ENCODE results near the gene MPST.

Gene MPST

DNA sequence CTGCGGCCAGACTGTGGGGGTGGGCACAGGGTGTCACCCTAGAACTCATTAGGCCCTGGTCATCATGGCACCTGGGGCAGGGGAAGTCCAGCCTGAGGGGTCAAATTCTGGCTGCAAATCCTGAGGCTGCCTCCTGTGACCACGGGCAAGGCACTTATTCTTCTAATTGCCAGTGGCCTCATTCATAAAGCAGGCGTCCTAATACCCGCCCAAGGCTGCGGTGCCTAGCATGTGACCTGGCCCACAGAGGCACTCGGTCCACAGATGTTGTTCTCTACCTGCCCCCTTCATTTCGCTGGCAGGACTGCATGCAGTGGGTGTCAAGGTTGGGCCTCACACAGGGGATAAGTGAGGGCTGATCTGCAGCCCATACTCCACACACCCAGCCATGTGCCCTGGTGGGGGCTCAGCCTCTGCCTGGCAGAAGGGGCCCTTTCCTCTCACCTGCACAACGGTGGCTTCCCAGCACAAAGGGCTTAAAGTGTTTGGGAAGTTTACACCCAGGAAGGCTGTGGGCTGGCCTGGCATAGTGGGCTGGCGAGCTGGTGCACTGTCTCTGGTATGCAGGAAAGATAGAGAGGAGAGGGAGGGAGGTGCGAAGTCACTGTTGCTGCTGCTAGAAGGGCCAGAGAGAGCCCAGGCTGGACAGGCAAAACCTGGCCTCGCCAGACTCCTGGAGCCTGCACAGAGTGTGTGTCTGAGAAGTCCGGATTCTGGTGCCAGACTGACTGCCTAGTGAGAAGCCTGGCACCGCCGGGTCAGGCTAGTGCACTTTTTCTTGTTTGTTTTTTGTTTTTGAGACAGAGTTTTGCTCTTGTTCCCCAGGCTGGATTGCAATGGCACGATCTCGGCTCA, 3.2 kb downstream of the MPST start:
- DNase-seq (ENCODE audit: low spot score) = no peak

DNA sequence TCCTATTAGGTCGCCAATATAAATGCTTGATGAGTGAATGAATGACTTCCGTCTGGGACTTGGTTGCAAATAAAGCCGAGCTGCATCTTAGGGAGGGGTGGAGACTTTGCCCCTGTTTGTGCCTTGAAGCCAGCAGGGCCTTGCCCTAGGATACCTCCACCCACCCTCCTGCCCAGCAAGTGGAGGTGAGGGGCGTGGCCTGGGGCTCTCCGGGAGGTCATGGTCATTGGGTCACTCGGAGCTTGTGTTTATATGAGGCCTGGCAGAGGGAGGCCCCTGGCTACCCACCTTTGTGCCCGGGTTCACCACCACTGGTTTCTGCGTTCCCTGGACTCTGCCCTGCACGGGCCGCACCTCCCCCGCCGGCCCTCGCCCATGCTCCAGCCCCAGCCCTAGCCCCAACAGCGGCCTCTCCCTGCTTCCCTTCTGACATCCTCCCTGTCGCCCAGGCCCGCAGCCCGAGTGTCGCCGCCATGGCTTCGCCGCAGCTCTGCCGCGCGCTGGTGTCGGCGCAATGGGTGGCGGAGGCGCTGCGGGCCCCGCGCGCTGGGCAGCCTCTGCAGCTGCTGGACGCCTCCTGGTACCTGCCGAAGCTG, 4.3 kb downstream of the MPST start:
- no peak for DNase-seq (ENCODE audit: low spot score)

DNA sequence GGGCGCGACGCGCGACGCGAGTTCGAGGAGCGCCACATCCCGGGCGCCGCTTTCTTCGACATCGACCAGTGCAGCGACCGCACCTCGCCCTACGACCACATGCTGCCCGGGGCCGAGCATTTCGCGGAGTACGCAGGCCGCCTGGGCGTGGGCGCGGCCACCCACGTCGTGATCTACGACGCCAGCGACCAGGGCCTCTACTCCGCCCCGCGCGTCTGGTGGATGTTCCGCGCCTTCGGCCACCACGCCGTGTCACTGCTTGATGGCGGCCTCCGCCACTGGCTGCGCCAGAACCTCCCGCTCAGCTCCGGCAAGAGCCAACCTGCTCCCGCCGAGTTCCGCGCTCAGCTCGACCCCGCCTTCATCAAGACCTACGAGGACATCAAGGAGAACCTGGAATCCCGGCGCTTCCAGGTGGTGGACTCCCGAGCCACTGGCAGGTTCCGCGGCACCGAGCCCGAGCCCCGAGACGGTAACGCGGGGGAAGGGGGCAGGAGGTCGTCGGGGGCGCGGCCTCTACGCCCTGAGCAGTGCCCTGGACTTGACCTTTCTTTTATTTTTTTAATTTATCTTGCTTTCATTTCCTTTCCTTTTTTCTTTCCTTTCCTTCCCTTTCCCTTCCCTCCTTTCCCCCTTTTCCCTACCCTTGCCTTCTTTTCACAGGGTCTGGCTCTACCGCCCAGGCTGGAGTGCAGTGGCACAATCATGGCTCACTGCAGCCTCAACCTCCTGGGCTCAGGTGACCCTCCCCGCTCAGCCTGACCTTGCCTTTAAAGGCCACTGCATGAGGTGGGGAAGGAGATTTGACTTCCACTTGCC, 5.0 kb downstream of the MPST start:
- no peak for DNase-seq (ENCODE audit: low spot score)

DNA sequence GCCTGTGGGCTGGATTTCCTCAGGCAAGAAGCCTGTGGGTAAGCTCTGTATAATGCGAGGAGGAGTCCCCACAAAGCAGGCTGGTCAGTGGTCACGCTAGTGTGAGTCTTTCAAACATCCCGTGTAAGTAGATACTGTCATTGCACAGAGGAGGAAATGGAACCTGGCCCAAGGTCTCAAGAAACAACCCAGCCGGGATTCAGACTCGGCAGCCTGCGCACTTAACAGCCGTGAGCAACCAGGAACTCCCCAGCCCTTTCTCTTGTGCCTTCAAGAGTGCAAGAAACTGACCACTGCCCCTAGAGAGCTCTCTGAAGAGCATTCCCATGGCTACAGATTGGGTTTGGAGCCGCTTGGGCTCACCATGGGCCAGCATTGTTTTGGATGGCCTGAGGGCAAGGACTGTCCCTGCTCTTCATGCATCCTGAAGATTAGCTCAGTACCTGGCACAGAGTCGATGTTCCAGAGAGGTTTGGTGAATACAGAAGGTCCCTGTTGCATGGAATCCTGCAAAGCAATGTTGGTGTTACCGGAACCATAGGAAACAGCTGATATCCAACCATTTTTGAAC, 6.0 kb downstream of the MPST start:
- DNase-seq (ENCODE audit: low spot score) = no peak

DNA sequence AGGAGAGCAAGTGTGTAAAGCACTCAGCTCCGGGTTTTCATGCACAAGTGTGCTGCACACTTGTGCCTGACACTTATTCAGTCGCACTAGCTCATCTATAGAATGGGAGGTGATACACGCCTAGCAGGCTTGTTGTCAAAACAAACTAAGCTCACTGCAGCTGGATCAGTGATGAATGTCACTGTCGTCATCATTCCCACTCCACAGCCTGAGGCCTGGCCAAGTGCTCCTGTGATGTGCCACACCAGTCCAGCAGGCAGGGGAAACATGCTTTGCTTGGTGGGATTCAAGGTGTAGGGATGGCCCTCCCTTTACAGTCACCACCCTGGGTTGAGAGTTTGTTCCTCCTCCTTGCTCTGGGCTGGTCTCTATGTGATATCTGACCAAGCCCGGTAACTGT, 6.8 kb downstream of the MPST start:
- DNase-seq (ENCODE audit: low spot score) = no peak

DNA sequence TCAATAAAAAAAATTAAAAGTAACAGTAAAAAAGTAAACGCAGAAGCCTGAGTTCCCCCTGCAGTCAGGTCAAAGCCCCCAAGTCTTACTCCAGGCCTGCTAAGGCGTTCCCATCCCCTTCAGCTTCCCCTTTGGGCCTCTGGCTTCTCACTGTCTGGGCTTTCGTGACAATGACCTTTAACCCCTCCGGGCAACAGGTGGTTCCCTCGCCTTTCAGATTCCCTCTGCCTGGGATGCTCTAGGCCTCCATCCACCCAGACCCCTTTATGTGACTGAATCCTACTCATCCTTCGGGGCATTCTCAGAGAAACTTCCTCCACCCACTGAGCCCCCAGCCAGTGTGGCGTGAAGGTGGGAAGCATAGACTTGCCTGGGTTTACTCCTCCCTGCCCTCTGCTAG, 8.0 kb downstream of the MPST start:
- DNase-seq (ENCODE audit: low spot score) = no peak

DNA sequence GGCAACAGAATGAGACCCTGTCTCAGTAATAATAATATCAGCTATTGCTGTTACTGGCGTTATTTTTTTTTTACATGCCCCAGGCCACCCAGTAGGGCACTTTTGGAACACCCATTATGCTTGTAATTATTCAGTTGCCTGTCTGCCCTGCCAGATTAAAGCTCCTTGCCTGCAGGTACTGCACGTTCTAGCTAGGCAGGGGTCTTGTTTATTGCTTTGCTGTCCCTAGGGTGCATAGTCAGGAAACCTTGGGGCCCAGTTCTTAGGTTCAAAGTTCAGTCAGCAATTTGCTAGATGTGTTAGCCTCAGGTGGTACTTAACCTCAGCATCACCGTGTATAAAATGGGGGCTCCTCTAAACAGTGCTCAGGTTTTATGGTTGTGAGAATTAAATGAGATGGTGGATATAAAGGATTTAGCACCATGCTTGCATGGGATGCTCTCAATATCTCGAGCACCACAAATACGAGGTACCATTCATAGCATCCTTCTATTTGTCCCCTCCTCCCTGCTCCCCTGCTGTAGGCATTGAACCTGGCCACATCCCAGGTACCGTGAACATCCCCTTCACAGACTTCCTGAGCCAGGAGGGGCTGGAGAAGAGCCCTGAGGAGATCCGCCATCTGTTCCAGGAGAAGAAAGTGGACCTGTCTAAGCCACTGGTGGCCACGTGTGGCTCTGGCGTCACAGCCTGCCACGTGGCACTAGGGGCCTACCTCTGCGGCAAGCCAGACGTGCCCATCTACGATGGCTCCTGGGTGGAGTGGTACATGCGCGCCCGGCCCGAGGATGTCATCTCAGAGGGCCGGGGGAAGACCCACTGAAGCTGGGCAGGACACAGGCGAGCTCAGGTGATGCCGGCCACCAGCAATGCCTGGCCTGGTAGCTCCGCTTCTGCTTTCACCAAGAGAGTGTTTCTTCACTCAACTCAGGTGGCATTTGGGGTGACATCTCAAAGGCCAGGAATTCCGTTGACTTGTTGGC, 9.4 kb downstream of the MPST start:
- DNase-seq (ENCODE audit: low spot score) = no peak

DNA sequence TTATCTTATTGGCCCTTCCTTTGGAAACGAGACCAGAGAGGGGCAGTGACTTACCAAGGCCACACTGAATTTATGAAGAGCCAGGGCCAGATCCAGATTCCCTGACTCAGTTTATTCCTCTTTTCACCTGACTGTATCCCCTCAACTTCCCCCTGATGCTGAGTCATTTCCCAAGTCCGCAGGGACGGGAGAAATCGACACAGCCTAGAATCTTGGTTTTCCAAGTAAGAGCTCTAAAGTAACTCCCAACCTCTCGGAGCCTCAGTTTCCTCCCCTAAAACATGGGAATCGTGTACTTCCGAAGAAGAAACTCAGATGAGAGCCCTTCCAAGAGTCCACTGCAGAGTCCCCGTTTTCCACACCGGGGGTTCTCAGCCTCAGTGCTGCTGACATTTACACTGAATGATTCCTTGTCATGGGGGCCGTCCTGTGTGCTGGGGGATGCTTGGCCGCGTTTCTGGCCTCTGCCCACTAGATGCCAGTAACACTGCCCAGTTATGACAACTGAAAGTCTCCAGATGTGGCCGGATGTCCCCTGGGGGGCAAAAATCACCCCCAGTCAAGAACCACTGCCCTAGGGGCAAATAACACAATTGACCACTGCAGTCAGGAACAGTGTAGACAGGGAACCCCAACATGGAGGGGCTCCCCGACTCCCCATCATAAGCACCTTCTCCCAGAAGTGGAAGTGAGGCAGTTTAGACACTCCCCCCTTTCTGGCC, 11.2 kb downstream of the MPST start:
- no peak for DNase-seq (ENCODE audit: low spot score)

DNA sequence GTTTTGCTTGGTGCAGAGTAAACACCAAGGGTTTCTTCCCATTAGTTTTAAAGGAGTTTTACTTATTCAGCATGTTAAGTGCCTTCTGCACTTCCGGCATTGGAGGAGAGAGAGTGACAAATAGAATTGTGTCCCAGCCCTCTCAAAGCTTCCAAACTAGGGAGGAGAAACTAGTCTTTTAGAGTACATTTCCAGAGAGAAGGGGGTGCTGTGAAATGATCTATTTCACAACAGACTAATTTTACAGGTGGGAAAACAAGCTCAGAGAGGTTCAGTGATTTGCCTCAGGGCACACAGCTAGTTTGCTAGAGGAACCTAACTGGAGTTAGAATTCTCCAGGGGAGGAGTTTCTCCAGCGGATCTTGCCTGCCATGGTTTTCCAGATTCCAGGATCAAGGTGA, 12.6 kb downstream of the MPST start:
- DNase-seq (ENCODE audit: low spot score) = no peak

DNA sequence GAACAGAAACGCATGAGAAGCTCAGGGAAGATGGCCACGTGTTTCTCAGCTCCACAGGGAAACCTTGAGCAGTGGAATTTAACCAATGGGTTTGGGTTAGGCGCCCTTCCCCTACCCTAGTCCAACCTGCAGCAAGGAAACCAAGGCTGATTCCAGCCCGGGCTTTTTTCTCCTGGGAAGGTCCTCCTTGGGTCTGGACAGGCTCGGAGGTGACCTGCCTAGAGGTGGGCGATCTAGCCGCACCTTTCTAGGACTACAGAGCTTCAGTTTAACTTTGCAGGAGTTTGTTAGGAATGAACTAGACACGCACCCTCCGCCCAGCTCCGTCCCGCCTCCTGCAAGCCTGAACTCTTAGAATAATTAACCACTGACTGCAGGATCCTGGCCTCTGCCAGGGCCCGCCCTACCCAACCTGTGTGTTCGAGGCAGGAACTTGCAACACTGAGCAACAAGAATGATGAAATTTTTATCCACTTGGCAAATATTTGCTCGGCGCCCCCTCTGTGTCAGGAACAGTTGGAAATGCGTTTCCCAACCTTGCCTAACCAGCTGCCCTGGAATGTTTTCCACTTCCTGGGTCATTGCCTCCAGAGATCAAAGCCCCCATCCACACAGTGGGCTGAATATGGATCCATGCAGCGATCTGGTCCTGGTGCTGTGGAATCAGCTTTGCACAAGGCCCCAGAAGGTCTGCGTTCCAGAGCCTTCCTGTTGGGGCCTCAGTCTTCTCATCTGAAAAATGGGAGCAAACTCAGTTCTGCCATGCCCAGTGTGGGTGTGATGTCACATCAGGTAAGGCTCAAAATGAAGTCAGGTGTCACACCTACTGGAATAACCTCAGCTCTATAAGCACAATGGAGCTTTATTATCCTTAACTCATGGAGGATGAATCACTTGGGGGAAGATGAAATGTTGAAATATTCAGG, 13.3 kb downstream of the MPST start:
- DNase-seq (ENCODE audit: low spot score) = no peak

DNA sequence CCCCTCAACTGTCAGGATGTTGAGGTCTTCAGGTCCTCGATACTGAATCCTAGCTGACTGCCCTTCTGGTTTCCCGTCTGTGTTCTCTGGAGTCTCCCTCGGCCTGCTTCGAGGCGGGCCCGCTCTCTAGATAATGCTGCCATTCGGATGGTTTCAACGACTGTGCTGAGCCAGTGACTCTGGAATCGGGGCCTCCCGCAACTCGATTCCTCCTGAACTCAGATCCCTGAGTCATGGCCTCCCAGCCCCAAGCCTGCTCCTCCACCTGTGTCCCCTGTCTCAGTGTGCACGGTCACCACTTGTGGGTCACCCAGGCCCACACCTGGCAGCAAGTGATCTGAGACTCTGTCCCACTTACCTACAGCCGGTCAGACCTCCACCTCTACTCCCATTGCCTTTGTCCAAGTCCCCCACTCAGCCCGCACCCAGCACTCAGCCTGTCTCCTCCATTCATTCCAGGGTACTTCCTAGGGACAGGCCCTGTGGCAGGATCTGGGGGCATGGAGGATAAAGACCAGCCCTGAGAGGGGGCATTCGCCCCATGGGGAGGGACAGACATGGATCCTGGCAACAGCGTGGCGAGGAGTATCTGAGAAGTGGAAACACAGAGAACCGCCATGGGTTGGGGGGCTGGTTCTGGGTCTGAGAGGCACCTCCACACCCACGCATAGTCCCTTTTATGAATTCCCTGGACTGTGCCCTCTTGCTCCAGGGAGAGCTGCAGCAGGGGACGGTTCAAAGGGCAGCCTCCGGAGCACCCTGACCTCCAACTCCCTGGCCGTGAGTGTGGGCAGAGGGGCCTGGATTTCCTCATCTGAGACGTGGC, 14.3 kb downstream of the MPST start:
- no peak for DNase-seq (ENCODE audit: low spot score)

DNA sequence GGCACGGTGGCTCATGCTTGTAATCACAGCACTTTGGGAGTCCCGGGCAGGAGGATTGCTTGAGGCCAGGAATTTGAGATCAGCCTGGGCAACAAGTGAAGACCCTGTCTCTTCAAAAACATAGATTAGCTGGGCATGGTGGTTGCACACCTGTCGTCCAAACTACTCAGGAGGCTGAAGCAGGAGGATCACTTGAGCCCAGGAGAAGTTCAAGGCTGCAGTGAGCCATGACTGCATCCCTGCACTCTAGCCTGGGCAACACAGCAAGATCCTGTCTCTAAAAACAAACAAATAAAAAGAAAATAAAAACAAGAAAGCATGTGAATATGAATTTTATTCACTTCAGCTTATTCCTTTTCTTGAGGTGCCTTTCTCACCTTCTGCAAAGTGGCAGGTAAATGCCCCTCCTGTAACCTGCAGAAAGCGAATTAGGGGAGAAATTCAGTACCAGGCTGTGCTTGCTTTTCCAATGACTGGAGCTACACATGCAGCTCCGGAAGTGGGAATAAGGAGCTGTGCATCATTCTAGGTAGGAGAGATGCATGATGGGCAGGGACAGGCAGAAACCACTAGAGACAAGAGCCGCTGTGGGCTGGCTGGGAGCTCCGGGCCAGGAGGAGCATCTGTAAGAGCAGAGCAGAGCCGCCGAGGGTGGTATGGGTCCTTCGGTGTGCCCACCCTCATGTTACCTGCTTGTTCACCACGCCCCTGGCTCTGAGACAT, 17.3 kb downstream of the MPST start:
- no peak for DNase-seq (ENCODE audit: low spot score)

DNA sequence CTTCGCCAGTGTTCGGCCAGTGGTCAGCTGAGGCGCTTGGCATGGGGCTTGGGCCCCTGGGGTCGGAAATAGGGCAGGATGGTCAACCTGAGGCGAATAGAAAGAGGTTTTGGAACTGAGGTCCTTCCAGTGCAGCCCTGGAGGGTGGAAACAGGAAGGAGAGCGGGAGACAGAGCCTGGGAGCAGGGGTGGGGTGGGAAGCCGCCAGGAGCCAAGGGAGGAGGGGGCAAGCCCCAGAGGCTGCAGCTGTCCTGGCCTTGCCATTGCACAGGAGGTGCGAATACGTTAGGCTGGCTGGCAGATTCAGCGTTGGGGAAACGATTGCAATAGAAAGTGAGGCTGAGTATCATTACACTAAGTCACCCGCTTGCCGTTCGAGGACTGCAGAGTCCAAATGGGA, 18.1 kb downstream of the MPST start:
- DNase-seq (ENCODE audit: low spot score) = no peak

DNA sequence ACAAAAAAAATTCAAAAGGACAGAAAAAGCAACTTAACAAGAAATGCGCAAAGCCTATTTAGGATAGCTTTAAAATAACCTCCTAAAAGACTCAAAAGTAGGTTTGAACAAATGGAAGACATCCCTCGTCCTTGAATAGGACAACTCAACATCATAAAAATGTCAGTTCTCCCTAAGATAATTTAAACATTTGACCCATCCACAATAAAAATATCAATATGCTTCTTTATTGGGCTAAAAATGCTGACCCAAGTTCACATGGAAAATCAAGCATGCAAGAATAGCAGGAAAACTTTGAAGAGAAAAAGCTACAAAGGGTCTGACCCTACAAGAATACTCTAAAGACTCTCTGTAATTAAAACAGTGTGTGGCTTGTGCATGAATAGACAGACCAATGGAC, 19.9 kb downstream of the MPST start:
- no peak for DNase-seq (ENCODE audit: low spot score)

DNA sequence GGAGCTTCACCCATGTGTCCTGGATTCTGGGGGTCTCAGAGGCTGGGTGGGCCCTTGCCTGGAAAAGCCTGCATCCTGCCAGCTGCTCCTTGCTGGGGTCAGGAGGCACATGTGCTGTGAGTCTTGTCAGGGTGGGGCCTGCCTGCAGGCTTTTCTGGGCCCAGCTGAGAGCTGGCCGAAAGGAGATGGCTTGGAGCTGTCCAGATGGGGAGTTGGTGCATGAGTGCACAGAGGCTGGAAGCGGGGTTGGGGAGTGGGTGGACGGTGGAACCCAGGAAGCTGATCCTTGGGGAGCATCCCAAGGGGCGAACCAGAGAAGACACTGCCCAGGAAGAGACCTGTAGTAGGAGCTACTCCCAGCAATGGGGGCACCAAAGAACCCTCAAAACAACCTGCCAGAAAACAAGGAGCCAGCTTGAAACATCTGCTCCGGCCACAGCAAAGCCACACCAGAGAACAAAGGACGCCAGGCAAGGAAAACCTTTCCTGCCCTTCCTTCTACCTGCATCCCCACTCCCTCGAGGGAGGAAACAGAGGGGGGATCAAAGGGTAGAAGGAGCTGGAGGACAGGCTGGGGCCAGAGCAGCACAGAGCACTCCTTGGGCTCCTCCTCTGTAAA, 23.8 kb downstream of the MPST start:
- DNase-seq (ENCODE audit: low spot score) = no peak

DNA sequence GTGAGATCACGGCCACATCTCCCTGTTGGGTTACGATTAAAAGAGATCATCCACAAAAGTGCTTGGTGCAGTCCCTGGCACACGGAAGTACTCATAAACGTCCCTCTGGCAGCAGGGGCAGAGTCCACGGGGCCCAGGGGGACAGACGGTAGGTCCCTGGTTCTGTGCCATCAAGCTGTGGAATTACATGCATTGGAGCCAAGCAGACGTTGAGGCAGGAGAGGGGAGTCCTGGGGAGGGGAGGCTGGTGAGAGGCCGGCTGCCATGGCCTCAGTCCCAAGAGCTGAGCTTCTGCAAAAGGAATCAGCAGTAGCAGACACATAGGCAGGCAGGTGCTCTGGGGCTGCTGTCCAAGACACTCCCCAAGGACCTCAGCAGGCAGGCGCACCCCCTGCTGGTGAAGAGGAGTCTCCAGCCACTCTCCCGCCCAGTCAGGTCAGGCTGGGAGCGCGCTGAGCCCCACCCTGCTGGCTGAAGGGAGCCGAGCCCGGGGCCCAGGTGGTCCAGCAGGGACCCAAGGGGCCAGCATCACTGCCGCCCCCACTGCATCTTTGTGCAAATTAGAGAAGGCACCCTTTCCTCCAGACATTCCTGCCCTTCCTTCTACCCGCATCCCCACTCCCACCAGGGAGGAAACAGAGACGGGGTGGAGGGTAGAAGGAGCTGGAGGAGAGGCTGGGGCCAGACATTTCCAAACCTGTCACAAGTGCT, 24.4 kb downstream of the MPST start:
- DNase-seq (ENCODE audit: low spot score) = peak; percentile 71
